HepG2 (cell line): ENCODE measurements around the gene HBEGF. TPM values are rescaled to one million over a fixed set of nuclear protein-coding genes. Genes with fewer than 3 reads are reported as not detected.

Source experiments
- ATAC-seq: fragments of 200-7000 bp; cut with Tn5 transposase; 3 replicates; pipeline ENCODE4 v1.9.1; 2020; ENCODE audit warnings: mild to moderate bottlenecking, moderate library complexity
- BruUV-seq: library from RNA; stranded (reverse); fragments of 400-500 nt; replicated peaks from 2 replicates; lab custom pipeline; 2021; lab: Mats Ljungman, UMichigan
- CTCF ChIA-PET: fragments of 300-600 bp; formaldehyde crosslinking; extraction: SDS; loops from one replicate; lab custom pipeline; 2021; ENCODE audit warnings: low total read pairs, inconsistent platforms, low intra/inter-chr PET ratio; lab: Yijun Ruan, JAX
- POLR2A ChIA-PET: fragments of 350-600 bp; sonication (Branson Sonifier 250); formaldehyde crosslinking; loops from one replicate; lab custom pipeline; 2020; ENCODE audit warnings: antibody characterized with exemption, inconsistent platforms; lab: Yijun Ruan, JAX
- DNase-seq: peaks from one replicate; pipeline ENCODE4 v3.0.0-alpha.2; 2015; ENCODE audit warnings: low spot score
- FAIRE-seq: peaks from 3 replicates; lab custom pipeline; 2011; peaks lifted over from hg19 to GRCh38; lab: Jason Lieb, UNC
- H2AFZ ChIP-seq: one replicate; pipeline ENCODE4 v1.6.1; 2011; ENCODE audit warnings: low read length, inconsistent platforms
- H3K27ac ChIP-seq: fragments of 300-600 bp; 3 replicates; pipeline ENCODE4 v1.8.0; 2011; ENCODE audit warnings: mixed run types, mild to moderate bottlenecking, mixed read lengths, low read length, inconsistent platforms; ENCODE audit not compliant: insufficient read depth; ENCODE audit errors: extremely low read length
- H3K27me3 ChIP-seq, 2 experiments: fragments of 200-600 bp in 1 of 2; 2 replicates in 1 of 2; 3 replicates in 1 of 2; pipeline versions ENCODE4 v1.6.0 to v1.8.0; 2011; ENCODE audit warnings: low read length in 2 of 2, mild to moderate bottlenecking in 2 of 2, moderate library complexity in 2 of 2, inconsistent platforms in 1 of 2; ENCODE audit not compliant: insufficient read depth in 2 of 2, control insufficient read depth in 1 of 2
- H3K36me3 ChIP-seq, 2 experiments: fragments of 200-600 bp in 1 of 2; replicated peaks in 1 of 2; 2 replicates in 1 of 2; 3 replicates in 1 of 2; pipeline versions ENCODE4 v1.5.1 to v1.8.0; 2011; ENCODE audit warnings: low read length in 2 of 2, inconsistent platforms in 1 of 2; ENCODE audit not compliant: insufficient read depth in 2 of 2, control insufficient read depth in 1 of 2
- H3K4me1 ChIP-seq: 2 replicates; pipeline ENCODE4 v1.5.1; 2012; ENCODE audit warnings: low read length, inconsistent platforms; ENCODE audit not compliant: insufficient read depth
- H3K4me2 ChIP-seq: 2 replicates; pipeline ENCODE4 v1.6.0; 2011; ENCODE audit warnings: low read depth, low read length, inconsistent platforms
- H3K4me3 ChIP-seq, 3 experiments: fragments of 200-600 bp in 1 of 3; sonication (generic), shearing (Covaris generic) in 1 of 3; replicated peaks in 1 of 3; 2 replicates each; pipeline ENCODE4 v1.5.1; 2011 to 2016; ENCODE audit warnings: low read length in 3 of 3, inconsistent platforms in 2 of 3, low read depth in 2 of 3, mild to moderate bottlenecking in 2 of 3, control low read depth in 1 of 3, mixed read lengths in 1 of 3; ENCODE audit not compliant: insufficient read depth in 1 of 3
- H3K79me2 ChIP-seq: one replicate; pipeline ENCODE4 v1.6.1; 2011; ENCODE audit warnings: low read length, inconsistent platforms; ENCODE audit not compliant: insufficient read depth
- H3K9ac ChIP-seq: 2 replicates; pipeline ENCODE4 v1.6.0; 2011; ENCODE audit warnings: mild to moderate bottlenecking, low read depth, low read length, inconsistent platforms; ENCODE audit not compliant: insufficient read depth
- H3K9me3 ChIP-seq: 2 replicates; pipeline ENCODE4 v1.5.1; 2012; ENCODE audit warnings: mild to moderate bottlenecking, low read length
- H4K20me1 ChIP-seq: 2 replicates; pipeline ENCODE4 v1.6.0; 2011; ENCODE audit warnings: inconsistent platforms, mild to moderate bottlenecking, low read length, moderate library complexity; ENCODE audit not compliant: insufficient read depth
- BRD4 ChIP-seq: sonication (generic); formaldehyde crosslinking; IDR thresholded peaks from 2 replicates; pipeline ENCODE4 v1.4.0; 2020; ENCODE audit warnings: missing genetic modification reagents
- ETV6 ChIP-seq: sonication (generic); formaldehyde crosslinking; conservative IDR thresholded peaks from 2 replicates; pipeline ENCODE4 v1.4.0; 2020; ENCODE audit warnings: missing genetic modification reagents
- GLI4 ChIP-seq: sonication (generic); formaldehyde crosslinking; IDR thresholded peaks from 2 replicates; pipeline ENCODE4 v1.5.1; 2020; ENCODE audit warnings: missing genetic modification reagents, mild to moderate bottlenecking, moderate library complexity, borderline replicate concordance
- MED8 ChIP-seq: sonication (generic); formaldehyde crosslinking; IDR thresholded peaks from 2 replicates; pipeline ENCODE4 v1.8.1; 2023; ENCODE audit warnings: mild to moderate bottlenecking, missing genetic modification reagents; ENCODE audit not compliant: insufficient replicate concordance
- MIER2 ChIP-seq: IDR thresholded peaks from 2 replicates; pipeline ENCODE4 v1.6.1; 2016; ENCODE audit warnings: missing biosample characterization, missing genetic modification reagents
- SRSF9 ChIP-seq: fragments of 200-400 bp; formaldehyde crosslinking; IDR thresholded peaks from 2 replicates; pipeline ENCODE4 v1.6.1; 2018; ENCODE audit warnings: borderline replicate concordance, mild to moderate bottlenecking, low read depth, low read length; ENCODE audit not compliant: insufficient read depth, poor library complexity, severe bottlenecking
- YY1 ChIP-seq: IDR thresholded peaks from 2 replicates; pipeline ENCODE4 v1.6.1; 2011; ENCODE audit warnings: low read length, low read depth, moderate library complexity, mild to moderate bottlenecking; ENCODE audit not compliant: insufficient read depth, insufficient replicate concordance
- ZBTB3 ChIP-seq: sonication (generic); formaldehyde crosslinking; IDR thresholded peaks from 2 replicates; pipeline ENCODE4 v1.4.0; 2020; ENCODE audit warnings: low read depth, mild to moderate bottlenecking, moderate library complexity, missing genetic modification reagents, borderline replicate concordance
- ZFP1 ChIP-seq: IDR thresholded peaks from 2 replicates; pipeline ENCODE4 v1.6.1; 2016
- ZNF616 ChIP-seq: sonication (generic); formaldehyde crosslinking; IDR thresholded peaks from 2 replicates; pipeline ENCODE4 v1.5.0; 2020; ENCODE audit warnings: low read depth, mild to moderate bottlenecking, missing genetic modification reagents
- ZSCAN21 ChIP-seq: sonication (generic); formaldehyde crosslinking; IDR thresholded peaks from 2 replicates; pipeline ENCODE4 v1.8.0; 2022; ENCODE audit warnings: mild to moderate bottlenecking, missing genetic modification reagents, moderate library complexity, borderline replicate concordance
- WGBS: methylation state at CpG from one replicate; pipeline ENCODE4 v1.1.6; 2017; ENCODE audit warnings: low lambda C conversion rate; 5-methylcytosine and 5-hydroxymethylcytosine counted together
- in situ Hi-C: cut with HindIII; loops from 2 replicates; pipeline ENCODE4 v1.10.0; 2017; ENCODE audit warnings: low pct_unique_long_range_greater_than_20kb; ENCODE audit not compliant: extremely low pct_ligation_motif_present
- intact Hi-C: fragments of 100-400 bp; cut with micrococcal nuclease; formaldehyde crosslinking; loops from one replicate; pipeline ENCODE4 v1.10.0; 2022; ENCODE audit not compliant: unreplicated experiment
- polyA plus RNA-seq, 8 experiments: library from polyadenylated mRNA; depleted of rRNA in 3 of 8; stranded (reverse) in 7 of 8; unstranded in 1 of 8; fragments of >200 nt; fragmentation: Illumina TruSeq in 4 of 8; extraction: Trizol in 4 of 8; gene quantifications; 2 replicates each; pipeline versions ENCODE4 v1.2.1 to v1.2.3, GENCODE V29; 2011 to 2016; ENCODE audit warnings: low read depth in 4 of 8, missing spikeins in 1 of 8, mixed read lengths in 1 of 8; ENCODE audit not compliant: insufficient read depth in 1 of 8
- total RNA-seq, 5 experiments: library from RNA; depleted of rRNA; stranded (reverse); fragments of >200 nt; fragmentation: Illumina TruSeq; extraction: Trizol; gene quantifications; 2 replicates each; pipeline ENCODE4 v1.2.3, GENCODE V29; 2016; ENCODE audit warnings: low read depth in 1 of 5
- TF ChIP-seq, protein P1 (sequence below): IDR thresholded peaks from 2 replicates; pipeline ENCODE4 v1.6.1; 2012; ENCODE audit warnings: inconsistent platforms
- TF ChIP-seq, protein P2 (sequence below): sonication (generic); formaldehyde crosslinking; IDR thresholded peaks from 2 replicates; pipeline ENCODE4 v1.5.1; 2020; ENCODE audit warnings: missing genetic modification reagents, mild to moderate bottlenecking, borderline replicate concordance
- TF ChIP-seq, protein P3 (sequence below): sonication (generic); formaldehyde crosslinking; IDR thresholded peaks from 2 replicates; pipeline ENCODE4 v1.5.0; 2020; ENCODE audit warnings: mild to moderate bottlenecking, missing genetic modification reagents

HBEGF gene
- total and polyA plus RNA-seq, 2 of the 13 experiments (the other 11 are each of a cell fraction or from before 2014, with no cell fraction given): 1.7 to 5.0 TPM

DNA sequence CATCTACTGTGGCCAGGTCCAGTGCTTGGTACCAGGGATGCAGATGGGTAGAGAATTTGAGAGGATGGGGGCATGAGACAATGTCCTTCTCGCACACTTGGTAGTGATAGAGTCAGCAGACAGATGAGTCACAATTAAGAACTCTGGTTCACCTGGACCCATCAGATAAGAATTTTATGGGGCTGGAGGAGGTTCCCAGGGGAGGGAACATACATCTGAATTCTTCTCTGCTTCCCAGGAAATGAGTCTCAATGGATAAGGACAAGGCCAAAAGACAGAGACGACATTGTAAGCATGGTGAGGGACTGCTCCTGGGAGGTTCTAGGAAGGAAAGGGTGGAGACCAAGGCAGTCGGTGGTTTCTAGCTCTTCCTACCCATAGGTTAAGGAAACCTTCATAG, 18.9 kb upstream of the HBEGF start:
- ATAC-seq: no peak
- no peak for FAIRE-seq
- Histone ChIP-seq H3K79me2 (no peaks in the 10 kb centered on the region), H3K4me1 (peaks cover 20% of the 10 kb centered on the region), H3K27me3 (peaks cover 0 to 8% of the 10 kb centered on the region in 2 experiments; a peak in 1 of 5 replicates), H3K4me3 (no peak overlapping the region), H2AFZ (no peak overlapping the region), H4K20me1 (no peaks in the 10 kb centered on the region), H3K36me3 (no peaks in the 10 kb centered on the region), H3K27ac (no peak overlapping the region), H3K9me3 (no peaks in the 10 kb centered on the region), H3K9ac (no peak overlapping the region), H3K4me2 (no peak overlapping the region)
- ChIA-PET CTCF (no interaction called here), POLR2A (no interaction called here)
- DNase-seq: no peak
- intact Hi-C loops (no loop called here), in situ Hi-C loops (loop anchor here (10.0 kb wide), 1 partner anchor 370 kb away; no protein-coding TSS in a partner anchor)
- TF ChIP-seq YY1 (no peak), BRD4 (CRISPR knock-in tag) (no peak), GLI4 (CRISPR knock-in tag) (no peak), MED8 (no peak)
- TF ChIP-seq, protein P1, sequence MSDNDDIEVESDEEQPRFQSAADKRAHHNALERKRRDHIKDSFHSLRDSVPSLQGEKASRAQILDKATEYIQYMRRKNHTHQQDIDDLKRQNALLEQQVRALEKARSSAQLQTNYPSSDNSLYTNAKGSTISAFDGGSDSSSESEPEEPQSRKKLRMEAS: no peak
- no TSS peak for BruUV-seq
- WGBS: 42% methylated on average over 3 of the region's 3 CpGs

DNA sequence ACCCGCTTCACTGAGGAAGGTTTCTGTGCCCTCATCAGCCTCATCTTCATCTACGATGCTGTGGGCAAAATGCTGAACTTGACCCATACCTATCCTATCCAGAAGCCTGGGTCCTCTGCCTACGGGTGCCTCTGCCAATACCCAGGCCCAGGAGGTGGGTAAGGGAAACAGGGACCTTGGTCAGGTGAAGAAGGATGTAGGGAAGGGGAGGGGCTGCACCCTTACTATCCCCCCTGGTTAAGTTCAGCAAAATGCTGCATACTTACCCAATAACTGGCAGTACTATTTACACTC, 18.0 kb upstream of the HBEGF start:
- Histone ChIP-seq H3K9ac (no peak overlapping the region), H3K4me3 (no peak overlapping the region), H3K4me1 (peaks cover 20% of the 10 kb centered on the region), H4K20me1 (no peaks in the 10 kb centered on the region), H3K79me2 (no peaks in the 10 kb centered on the region), H3K27ac (no peak overlapping the region), H3K36me3 (no peaks in the 10 kb centered on the region), H3K9me3 (no peaks in the 10 kb centered on the region), H3K4me2 (no peak overlapping the region), H2AFZ (no peak overlapping the region), H3K27me3 (peaks cover 0 to 8% of the 10 kb centered on the region in 2 experiments; a peak in 1 of 5 replicates)
- FAIRE-seq: no peak
- no TSS peak for BruUV-seq
- ChIA-PET POLR2A (no interaction called here), CTCF (no interaction called here)
- intact Hi-C loops: no loop called here
- in situ Hi-C loops: loop anchor here (5.0 to 10.0 kb wide), 2 partner anchors 122 to 370 kb away; no protein-coding TSS in a partner anchor
- 43% methylated on average over 2 of the region's 3 CpGs for WGBS
- DNase-seq: no peak
- ATAC-seq: no peak
- no peak for TF ChIP-seq ZBTB3 (CRISPR knock-in tag)
- TF ChIP-seq ZFP1: no peak
- TF ChIP-seq ETV6 (CRISPR knock-in tag): no peak
- no peak for TF ChIP-seq ZNF616 (CRISPR knock-in tag)
- no peak for TF ChIP-seq ZSCAN21
- TF ChIP-seq, protein P2, sequence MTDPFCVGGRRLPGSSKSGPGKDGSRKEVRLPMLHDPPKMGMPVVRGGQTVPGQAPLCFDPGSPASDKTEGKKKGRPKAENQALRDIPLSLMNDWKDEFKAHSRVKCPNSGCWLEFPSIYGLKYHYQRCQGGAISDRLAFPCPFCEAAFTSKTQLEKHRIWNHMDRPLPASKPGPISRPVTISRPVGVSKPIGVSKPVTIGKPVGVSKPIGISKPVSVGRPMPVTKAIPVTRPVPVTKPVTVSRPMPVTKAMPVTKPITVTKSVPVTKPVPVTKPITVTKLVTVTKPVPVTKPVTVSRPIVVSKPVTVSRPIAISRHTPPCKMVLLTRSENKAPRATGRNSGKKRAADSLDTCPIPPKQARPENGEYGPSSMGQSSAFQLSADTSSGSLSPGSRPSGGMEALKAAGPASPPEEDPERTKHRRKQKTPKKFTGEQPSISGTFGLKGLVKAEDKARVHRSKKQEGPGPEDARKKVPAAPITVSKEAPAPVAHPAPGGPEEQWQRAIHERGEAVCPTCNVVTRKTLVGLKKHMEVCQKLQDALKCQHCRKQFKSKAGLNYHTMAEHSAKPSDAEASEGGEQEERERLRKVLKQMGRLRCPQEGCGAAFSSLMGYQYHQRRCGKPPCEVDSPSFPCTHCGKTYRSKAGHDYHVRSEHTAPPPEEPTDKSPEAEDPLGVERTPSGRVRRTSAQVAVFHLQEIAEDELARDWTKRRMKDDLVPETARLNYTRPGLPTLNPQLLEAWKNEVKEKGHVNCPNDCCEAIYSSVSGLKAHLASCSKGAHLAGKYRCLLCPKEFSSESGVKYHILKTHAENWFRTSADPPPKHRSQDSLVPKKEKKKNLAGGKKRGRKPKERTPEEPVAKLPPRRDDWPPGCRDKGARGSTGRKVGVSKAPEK (CRISPR knock-in tag): no peak
- TF ChIP-seq, protein P3, sequence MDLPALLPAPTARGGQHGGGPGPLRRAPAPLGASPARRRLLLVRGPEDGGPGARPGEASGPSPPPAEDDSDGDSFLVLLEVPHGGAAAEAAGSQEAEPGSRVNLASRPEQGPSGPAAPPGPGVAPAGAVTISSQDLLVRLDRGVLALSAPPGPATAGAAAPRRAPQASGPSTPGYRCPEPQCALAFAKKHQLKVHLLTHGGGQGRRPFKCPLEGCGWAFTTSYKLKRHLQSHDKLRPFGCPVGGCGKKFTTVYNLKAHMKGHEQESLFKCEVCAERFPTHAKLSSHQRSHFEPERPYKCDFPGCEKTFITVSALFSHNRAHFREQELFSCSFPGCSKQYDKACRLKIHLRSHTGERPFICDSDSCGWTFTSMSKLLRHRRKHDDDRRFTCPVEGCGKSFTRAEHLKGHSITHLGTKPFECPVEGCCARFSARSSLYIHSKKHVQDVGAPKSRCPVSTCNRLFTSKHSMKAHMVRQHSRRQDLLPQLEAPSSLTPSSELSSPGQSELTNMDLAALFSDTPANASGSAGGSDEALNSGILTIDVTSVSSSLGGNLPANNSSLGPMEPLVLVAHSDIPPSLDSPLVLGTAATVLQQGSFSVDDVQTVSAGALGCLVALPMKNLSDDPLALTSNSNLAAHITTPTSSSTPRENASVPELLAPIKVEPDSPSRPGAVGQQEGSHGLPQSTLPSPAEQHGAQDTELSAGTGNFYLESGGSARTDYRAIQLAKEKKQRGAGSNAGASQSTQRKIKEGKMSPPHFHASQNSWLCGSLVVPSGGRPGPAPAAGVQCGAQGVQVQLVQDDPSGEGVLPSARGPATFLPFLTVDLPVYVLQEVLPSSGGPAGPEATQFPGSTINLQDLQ (CRISPR knock-in tag): no peak
- TF ChIP-seq SRSF9: no peak
- TF ChIP-seq MIER2 (CRISPR knock-in tag): no peak
